T-helper 9 cell (primary cell): Measurements from ENCODE around the gene SELENOM.
"Not testable (repeated sequence)": the region's sequence is repeated elsewhere in the genome, so short reads cannot be mapped to it uniquely, and the experiment has no call there.

Experiments
- DNase-seq: peaks from one replicate; pipeline ENCODE4 v3.0.0-alpha.2; 2020

SELENOM gene

DNA sequence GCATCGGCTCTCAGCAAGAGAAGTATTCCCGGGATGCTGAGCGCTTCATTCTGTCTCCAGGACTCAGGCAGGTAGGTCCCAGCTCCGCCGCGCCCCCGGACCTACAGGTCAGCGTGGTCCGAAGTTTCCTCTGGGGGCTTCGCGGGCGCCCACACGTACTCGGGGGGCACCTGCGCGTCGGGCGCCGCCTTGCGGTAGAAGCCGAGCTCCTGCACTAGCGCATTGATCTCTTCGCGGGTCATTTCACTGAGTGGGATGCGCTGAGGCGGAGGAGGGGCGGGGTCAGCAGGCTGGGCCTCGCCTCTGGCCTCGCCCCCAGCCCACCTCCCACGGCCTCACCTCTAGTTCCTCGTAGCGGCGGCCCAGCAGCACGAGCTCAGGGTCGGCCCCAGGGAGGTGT lies 2.5 kb downstream of the SELENOM start:
- no peak for DNase-seq

GRCh38 chr22:31103899-31104694 lies 3.3 kb downstream of the SELENOM start:
- no peak for DNase-seq

- DNase-seq: no peak
These were observed 4.3 kb downstream of the SELENOM start for GRCh38 chr22:31103111-31103510.

DNA sequence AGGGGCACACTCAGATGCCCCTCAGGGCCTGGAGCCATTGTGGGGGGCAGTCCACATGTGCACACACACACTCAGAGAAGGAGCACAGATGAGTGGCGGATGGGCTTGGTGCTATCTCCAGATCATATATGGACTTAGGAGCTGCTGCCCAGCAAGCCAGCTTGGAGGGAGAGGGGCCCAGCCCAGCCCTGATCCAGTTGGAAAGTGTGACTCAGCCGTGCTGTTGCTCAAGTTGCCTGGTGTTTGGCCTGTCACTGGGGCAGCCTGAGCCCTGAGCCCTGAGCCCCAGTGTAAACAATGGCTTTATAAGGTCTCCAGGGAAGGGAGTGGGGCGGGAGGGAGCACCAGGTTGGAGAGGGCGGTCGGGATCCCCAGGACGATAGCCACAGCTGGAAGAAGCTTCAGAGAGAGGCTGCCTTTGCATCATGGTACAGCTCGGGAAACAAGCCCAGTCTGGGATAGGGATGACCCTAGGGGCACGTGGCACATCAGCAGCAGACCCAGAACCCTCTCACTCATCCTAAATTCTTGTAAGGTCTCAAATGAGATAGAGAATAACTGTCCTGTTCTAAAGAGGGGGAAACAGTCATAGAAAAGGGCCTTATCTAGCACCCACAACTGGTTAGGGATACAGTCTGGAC lies 4.8 kb downstream of the SELENOM start:
- DNase-seq: no peak

DNA sequence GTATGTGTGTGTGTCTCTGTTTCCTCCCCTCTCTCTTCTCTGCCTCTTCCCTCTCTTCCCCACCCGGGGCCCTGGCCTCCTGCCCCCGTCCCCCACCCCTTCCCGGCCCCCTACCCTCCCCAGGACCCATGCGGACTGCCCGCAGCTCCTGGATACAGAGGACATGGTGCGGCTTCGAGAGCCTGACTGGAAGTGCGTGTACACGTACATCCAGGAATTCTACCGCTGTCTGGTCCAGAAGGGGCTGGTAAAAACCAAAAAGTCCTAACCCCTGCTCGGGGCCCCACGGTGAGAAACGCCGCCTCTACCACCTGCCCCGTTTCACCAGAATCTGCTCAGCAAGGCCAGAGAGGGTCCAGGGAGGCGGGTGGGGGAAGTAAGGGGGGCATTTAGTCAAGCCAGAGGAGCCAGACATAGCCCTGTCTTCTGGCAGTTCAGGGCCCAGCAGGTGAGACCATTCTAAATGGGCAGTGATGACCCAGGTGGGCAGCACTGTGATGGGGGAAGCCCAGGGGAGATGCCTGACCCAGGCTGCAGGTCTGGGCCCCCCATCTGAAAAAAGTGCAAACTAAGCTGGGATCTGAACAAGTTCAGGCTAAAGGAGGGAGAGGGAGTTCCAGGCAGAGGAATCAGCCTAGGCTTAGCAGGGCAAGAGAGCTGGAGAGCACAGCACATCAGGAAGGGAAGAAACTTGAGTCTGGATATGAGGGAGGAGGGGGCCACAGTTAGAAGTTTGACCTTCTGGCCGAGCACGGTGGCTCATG lies 6.4 kb downstream of the SELENOM start:
- DNase-seq: no peak

DNA sequence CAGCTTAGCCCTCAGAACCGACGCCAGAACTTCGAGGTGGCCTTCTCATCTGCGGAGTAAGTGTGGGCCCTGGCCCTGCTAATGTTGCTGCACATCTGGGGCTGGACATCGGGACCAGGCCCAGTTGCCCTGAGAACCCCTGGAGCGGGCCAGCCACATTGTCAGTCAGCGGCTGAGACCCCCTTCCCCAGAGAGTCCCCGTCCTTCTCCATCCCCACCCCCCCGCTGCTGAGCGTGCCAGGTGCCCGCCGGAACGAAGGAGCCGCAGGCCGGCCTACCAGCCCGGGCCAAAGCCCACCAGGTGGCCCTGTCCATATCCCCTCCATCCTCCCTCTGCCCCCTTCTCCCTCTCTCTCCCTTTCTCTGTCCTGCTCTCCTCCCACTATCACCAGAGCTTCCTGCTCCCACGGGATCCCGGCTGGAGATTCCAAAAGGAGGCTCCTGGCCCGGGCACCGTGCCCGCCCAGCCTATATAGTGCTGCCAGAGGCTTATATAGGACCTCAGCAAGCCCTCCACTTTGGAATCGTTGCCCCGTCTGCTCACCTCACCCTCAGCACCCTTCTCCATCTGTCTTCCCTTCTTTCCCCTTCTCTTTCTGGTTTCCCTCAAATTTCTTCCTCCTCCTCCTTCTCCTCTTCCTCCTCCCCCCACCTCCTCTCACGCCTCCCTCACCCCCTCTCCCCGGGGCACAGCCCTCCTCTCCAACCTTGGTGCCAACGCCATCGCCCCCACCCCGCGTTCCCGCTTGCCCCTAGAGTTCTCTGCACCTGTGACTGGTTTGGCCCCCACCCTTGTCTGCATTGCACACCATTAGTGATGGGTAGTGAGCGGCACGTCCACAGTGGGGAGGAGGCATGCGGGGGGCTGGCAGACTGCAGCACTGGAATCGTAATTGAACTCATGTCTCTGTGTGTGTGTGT lies 7.3 kb downstream of the SELENOM start:
- DNase-seq: no peak

DNA sequence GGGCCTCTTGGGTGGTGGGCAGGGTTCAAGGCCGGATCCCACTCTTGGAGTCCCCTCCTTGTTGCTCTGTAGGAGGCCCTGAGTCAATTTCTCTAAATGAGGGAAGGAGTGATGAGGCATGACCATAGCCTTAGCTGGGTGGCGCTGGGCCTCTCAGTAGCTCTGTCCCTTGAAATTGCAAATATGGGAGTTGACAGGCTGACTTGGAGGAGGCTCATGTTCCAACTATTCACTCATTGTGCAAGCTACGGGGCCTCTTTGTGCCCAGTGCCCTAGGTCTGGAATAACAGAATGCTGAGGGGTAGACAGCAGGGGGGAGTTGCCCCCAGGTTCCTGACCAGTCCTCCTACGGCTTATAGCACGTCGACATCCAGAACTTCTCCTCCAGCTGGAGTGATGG lies 8.0 kb downstream of the SELENOM start:
- no peak for DNase-seq

DNA sequence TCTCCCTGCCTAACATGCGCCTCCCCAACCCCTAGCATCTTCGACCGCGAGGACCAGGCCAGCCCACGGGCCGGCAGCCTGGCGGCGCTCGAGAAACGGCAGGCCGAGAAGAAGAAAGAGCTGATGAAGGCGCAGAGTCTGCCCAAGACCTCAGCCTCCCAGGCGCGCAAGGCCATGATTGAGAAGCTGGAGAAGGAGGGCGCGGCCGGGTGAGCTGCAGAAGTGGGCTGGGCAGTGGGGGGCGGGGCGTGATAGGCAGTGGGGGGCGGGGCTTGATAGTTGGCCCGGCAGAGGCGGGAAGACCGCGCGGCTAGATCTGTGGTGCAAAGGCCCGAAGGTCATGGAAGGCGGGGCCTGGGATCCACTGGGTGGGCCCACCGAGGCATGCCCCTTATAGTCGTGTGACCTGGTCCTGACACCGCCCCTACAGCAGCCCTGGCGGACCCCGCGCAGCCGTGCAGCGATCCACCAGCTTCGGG lies 8.7 kb downstream of the SELENOM start:
- DNase-seq: no peak

DNA sequence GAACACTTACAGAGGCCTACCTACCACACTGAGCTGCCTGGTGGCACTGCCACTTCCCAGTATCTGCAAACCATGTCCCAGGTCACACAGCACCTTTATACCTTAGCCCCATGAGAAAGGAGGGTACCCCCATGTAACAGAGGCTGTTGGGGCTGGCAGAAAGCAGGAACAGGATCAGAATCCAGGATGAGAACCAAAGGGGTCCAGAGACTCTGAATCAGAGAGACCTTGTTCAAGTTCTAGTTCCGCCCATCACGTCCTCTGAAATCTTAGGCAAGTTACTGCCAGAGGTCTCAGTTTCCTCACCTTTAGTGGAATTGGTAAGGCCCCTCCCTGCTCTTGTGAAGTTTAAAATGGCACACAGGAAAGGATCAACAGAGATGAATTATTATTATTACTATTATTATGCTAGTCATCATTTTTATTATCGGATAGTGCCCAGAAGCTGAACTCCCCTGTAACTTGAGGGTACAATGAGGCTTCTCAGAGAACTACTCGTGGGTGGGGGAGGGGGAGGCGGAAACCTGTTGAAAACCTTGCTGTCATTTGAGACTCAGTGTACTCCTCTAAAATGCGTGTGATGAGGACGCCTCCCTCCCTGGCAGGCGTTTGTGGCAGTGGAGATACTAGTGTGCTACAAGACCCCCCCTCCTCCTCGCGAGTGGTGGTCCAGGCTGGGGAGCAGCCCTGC lies 9.3 kb downstream of the SELENOM start:
- no peak for DNase-seq

DNA sequence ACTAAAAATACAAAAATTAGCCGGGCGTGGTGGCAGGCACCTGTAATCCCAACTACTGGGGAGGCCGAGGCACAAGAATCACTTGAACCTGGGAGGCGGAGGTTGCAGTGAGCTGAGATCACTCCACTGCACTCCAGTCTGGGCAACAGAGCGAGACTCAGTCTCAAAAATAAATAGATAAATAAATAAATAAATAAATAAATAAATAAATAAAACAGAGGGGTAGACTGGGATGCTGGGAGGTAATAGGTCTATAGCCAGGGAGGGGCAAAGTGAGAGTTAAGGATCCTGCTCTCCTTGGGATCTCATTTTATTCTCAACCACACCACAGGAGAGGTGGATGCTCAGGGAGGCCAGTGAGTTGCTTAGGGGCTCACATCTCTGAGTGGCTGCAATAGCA lies 9.8 kb downstream of the SELENOM start:
- not testable (repeated sequence) for DNase-seq

- DNase-seq: no peak
These were observed 10.6 kb downstream of the SELENOM start for GRCh38 chr22:31096657-31097279.

GRCh38 chr22:31095637-31096249 lies 11.6 kb downstream of the SELENOM start:
- DNase-seq: no peak

GRCh38 chr22:31094741-31095140 lies 12.6 kb downstream of the SELENOM start:
- no peak for DNase-seq

DNA sequence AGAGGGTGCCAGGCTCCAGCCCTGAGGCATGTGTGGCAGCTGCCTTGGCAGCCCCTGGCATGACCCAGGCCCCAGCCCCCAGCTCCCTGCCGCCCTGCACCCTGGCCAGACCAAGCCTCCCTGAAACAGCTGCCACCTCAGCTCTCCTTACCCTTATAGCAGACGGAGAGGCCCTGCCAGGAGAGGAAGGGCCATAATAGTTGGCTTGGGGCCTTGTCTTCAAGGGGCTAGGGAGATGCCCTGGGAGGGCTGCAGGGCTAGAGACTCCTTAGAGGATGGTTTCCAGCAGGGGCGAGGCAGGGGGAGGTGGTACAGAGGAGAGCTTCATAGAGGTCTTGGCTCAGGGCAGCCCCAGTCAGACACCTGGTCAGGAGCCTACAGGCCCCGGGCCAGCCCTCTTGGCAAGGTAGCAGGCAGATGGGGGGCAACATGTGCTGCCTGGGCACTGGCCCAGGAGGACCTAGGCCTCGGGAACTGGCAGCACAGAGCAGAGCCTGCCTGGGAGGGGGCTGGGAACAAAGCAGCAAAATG lies 13.3 kb downstream of the SELENOM start:
- DNase-seq: no peak

- no peak for DNase-seq
These were observed 14.1 kb downstream of the SELENOM start for GRCh38 chr22:31093086-31093850.

DNA sequence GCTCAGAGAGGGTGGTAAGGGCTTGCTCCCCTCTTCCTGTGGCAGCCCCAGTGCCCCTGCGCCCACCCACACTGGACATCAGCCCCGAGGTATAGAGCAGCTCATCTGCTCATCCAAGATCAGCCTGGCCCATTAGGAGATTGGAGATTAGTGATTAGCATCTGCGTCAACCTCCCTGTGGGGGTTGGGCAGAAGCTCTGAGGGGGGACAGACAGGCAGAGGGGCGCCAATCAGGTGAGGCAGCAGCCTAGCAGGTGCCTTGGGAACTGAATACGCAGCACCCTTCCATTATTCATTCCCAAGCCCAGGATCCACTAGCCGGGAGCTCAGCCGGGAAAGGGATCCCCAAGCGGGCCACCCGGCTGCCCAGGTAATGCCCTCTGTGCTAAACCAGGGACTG lies 15.2 kb downstream of the SELENOM start:
- DNase-seq: no peak

GRCh38 chr22:31091106-31091975 lies 16.0 kb downstream of the SELENOM start:
- no peak for DNase-seq

- no peak for DNase-seq
These were observed 16.9 kb downstream of the SELENOM start for GRCh38 chr22:31090217-31091085.
